Breast epithelium (tissue), 4 donors: ENCODE data around the gene PDE7B. TPM values are rescaled to one million over a fixed set of nuclear protein-coding genes. Genes with fewer than 3 reads are reported as not detected.

Source experiments
- DNase-seq, 2 donors: peaks; one replicate each; pipeline ENCODE4 v3.0.0-alpha.2; 2019; ENCODE audit warnings: low spot score in 2 of 2
- H3K27ac ChIP-seq, 2 donors: fragments of 200-600 bp; sonication (generic) in 1 of 2; one replicate each; pipeline ENCODE4 v1.5.1; 2016 to 2019; ENCODE audit warnings: mild to moderate bottlenecking in 1 of 2
- H3K27me3 ChIP-seq, 2 donors: fragments of 200-600 bp; sonication (generic) in 1 of 2; one replicate each; pipeline versions ENCODE4 v1.5.1 to v1.6.0; 2017 to 2019; ENCODE audit warnings: control low read depth in 1 of 2, mild to moderate bottlenecking in 1 of 2
- H3K36me3 ChIP-seq: fragments of 200-600 bp; one replicate; pipeline ENCODE4 v1.5.1; 2019
- H3K4me1 ChIP-seq, 2 donors: fragments of 200-600 bp; sonication (generic); one replicate each; pipeline ENCODE4 v1.5.1; 2016 to 2019; ENCODE audit warnings: control low read depth in 1 of 2
- H3K4me3 ChIP-seq, 3 donors: fragments of 200-600 bp; sonication (generic); 1 replicate in 2 of 3; 2 replicates in 1 of 3; pipeline ENCODE4 v1.5.1; 2016 to 2019; ENCODE audit warnings: mild to moderate bottlenecking in 3 of 3, moderate library complexity in 2 of 3
- H3K9me3 ChIP-seq, 2 donors: fragments of 200-600 bp; sonication (generic) in 1 of 2; one replicate each; pipeline ENCODE4 v1.5.1; 2016 to 2019; ENCODE audit warnings: control low read depth in 1 of 2
- CTCF ChIP-seq, 3 donors: fragments of 450-650 bp; IDR thresholded peaks; one replicate each; pipeline ENCODE4 v1.5.1; 2016 to 2017; ENCODE audit warnings: antibody characterized with exemption in 3 of 3, mild to moderate bottlenecking in 3 of 3, moderate library complexity in 3 of 3
- POLR2A ChIP-seq: fragments of 450-650 bp; IDR thresholded peaks from one replicate; pipeline ENCODE4 v1.6.1; 2016; ENCODE audit warnings: antibody characterized with exemption, mild to moderate bottlenecking, moderate library complexity
- POLR2AphosphoS5 ChIP-seq, 3 donors: sonication (generic); formaldehyde crosslinking; IDR thresholded peaks; one replicate each; pipeline ENCODE4 v1.6.1; 2017; ENCODE audit warnings: antibody characterized with exemption in 3 of 3
- intact Hi-C: fragments of 100-400 bp; cut with DNase I; formaldehyde crosslinking; loops from one replicate; pipeline ENCODE4 v1.15.1; 2023; ENCODE audit warnings: low total_unique reads
- total RNA-seq, 3 donors: library from RNA; depleted of rRNA; stranded (reverse); fragments of >200 nt; gene quantifications; one replicate each; pipeline ENCODE4 v1.1.0, GENCODE V29; 2016

Gene PDE7B
- total RNA-seq, 3 donors from 2014 or later: 3.4 to 5.2 (median 5.1) TPM

- Histone ChIP-seq H3K27me3 (no peaks in the 10 kb centered on the region), H3K36me3 (no peaks in the 10 kb centered on the region), H3K4me3 (no peak overlapping the region), H3K9me3 (no peaks in the 10 kb centered on the region), H3K27ac (no peak overlapping the region), H3K4me1 (no peaks in the 10 kb centered on the region)
- intact Hi-C loops: no loop called here
- DNase-seq: no peak
- TF ChIP-seq CTCF (IDR thresholded peaks at IDR 0.05) (no peak), POLR2A (no peak), POLR2AphosphoS5 (IDR thresholded peaks at IDR 0.05) (no peak)
These were observed 295.8 kb downstream of the PDE7B start for GRCh38 chr6:136147342-136147741.

- Histone ChIP-seq H3K4me1 (no peaks in the 10 kb centered on the region), H3K36me3 (no peaks in the 10 kb centered on the region), H3K27ac (no peak overlapping the region), H3K27me3 (no peaks in the 10 kb centered on the region), H3K9me3 (no peaks in the 10 kb centered on the region), H3K4me3 (no peak overlapping the region)
- intact Hi-C loops: no loop called here
- TF ChIP-seq CTCF (IDR thresholded peaks at IDR 0.05) (no peak), POLR2AphosphoS5 (IDR thresholded peaks at IDR 0.05) (no peak), POLR2A (no peak)
- no peak for DNase-seq
These were observed 296.6 kb downstream of the PDE7B start for GRCh38 chr6:136148051-136148450.

- Histone ChIP-seq H3K27me3 (no peaks in the 10 kb centered on the region), H3K36me3 (no peaks in the 10 kb centered on the region), H3K27ac (peak overlapping the region in 1 of 2 donors; percentile 29), H3K4me1 (no peaks in the 10 kb centered on the region), H3K4me3 (no peak overlapping the region), H3K9me3 (no peaks in the 10 kb centered on the region)
- intact Hi-C loops: no loop called here
- no peak for TF ChIP-seq CTCF (IDR thresholded peaks at IDR 0.05)
- no peak for TF ChIP-seq POLR2A
- TF ChIP-seq POLR2AphosphoS5 (IDR thresholded peaks at IDR 0.05): no peak
- DNase-seq: no peak
These were observed 297.0 kb downstream of the PDE7B start for GRCh38 chr6:136148523-136148922.

- Histone ChIP-seq H3K4me3 (no peak overlapping the region), H3K9me3 (no peaks in the 10 kb centered on the region), H3K36me3 (no peaks in the 10 kb centered on the region), H3K27me3 (no peaks in the 10 kb centered on the region), H3K27ac (no peak overlapping the region), H3K4me1 (no peaks in the 10 kb centered on the region)
- no peak for TF ChIP-seq CTCF (IDR thresholded peaks at IDR 0.05)
- no peak for TF ChIP-seq POLR2AphosphoS5 (IDR thresholded peaks at IDR 0.05)
- no peak for TF ChIP-seq POLR2A
- intact Hi-C loops: no loop called here
- no peak for DNase-seq
These were observed 297.8 kb downstream of the PDE7B start for GRCh38 chr6:136149311-136149710.

- no peak for TF ChIP-seq CTCF (IDR thresholded peaks at IDR 0.05)
- intact Hi-C loops: no loop called here
- no peak overlapping the region for H3K27ac ChIP-seq
- no peak overlapping the region for H3K4me3 ChIP-seq
- H3K36me3 ChIP-seq: no peaks in the 10 kb centered on the region
- no peak for DNase-seq
- H3K4me1 ChIP-seq: no peaks in the 10 kb centered on the region
- no peaks in the 10 kb centered on the region for H3K27me3 ChIP-seq
- H3K9me3 ChIP-seq: no peaks in the 10 kb centered on the region
These were observed 299.5 kb downstream of the PDE7B start for GRCh38 chr6:136150961-136151360.
